Measurements from ENCODE around the gene AFF3. TPM values are rescaled to one million over a fixed set of nuclear protein-coding genes. Genes with fewer than 3 reads are reported as not detected.

AFF3 gene
- total and polyA plus RNA-seq, 8 donors, result 1.4 to 78.8 (median 14.7) TPM

DNA sequence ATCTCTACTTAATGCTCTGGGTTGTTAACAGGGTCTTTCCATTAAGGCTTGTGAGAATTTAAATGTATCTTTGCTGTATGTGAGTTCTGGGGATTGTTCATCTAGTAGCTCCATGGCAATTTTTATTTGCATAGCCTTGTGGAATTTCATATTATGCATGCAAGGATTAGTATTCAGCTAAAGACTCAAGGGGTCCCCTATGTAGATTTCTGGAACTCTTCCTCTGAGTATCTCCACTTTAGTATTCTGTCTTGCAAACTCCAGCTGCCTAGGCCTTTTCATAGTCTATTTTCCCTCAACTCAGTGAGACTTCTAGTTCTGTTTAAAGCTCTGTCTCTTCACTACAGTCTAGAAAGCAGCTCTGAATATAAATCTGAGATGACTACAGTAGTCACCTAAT is 348.0 kb downstream of the AFF3 start:
- Histone ChIP-seq H3K27me3 (no peaks in the 10 kb centered on the region), H3K27ac (no peak overlapping the region), H3K9me3 (no peaks in the 10 kb centered on the region), H3K4me3 (no peak overlapping the region), H3K4me1 (no peaks in the 10 kb centered on the region), H3K36me3 (no peaks in the 10 kb centered on the region)
- intact Hi-C loops (cut with DNase I; ENCODE audit: low total_unique reads), result no loop called here
- no peak for DNase-seq
- TF ChIP-seq CTCF (IDR thresholded peaks at IDR 0.05), result no peak
- TF ChIP-seq EP300 (IDR thresholded peaks at IDR 0.05), result no peak
- no peak for TF ChIP-seq POLR2A (IDR thresholded peaks at IDR 0.05)
- TF ChIP-seq POLR2AphosphoS5 (IDR thresholded peaks at IDR 0.05), result no peak

GRCh38 chr2:99793022-99793421 is 349.4 kb downstream of the AFF3 start:
- Histone ChIP-seq H3K4me3 (no peak overlapping the region), H3K4me1 (no peaks in the 10 kb centered on the region), H3K27ac (no peak overlapping the region), H3K36me3 (no peaks in the 10 kb centered on the region), H3K9me3 (no peaks in the 10 kb centered on the region), H3K27me3 (no peaks in the 10 kb centered on the region)
- intact Hi-C loops (cut with DNase I; ENCODE audit: low total_unique reads), result no loop called here
- TF ChIP-seq EP300 (IDR thresholded peaks at IDR 0.05) (no peak), POLR2AphosphoS5 (IDR thresholded peaks at IDR 0.05) (no peak), POLR2A (IDR thresholded peaks at IDR 0.05) (no peak), CTCF (IDR thresholded peaks at IDR 0.05) (no peak)
- no peak for DNase-seq
- WGBS, 5 donors, result 86 to 94% (median 92%) methylated on average over 8 of the region's 8 CpGs

- no peaks in the 10 kb centered on the region for H3K9me3 ChIP-seq
- intact Hi-C loops (cut with DNase I; ENCODE audit: low total_unique reads), result no loop called here
Measured at GRCh38 chr2:99789849-99790248, 352.5 kb downstream of the AFF3 start.

DNA sequence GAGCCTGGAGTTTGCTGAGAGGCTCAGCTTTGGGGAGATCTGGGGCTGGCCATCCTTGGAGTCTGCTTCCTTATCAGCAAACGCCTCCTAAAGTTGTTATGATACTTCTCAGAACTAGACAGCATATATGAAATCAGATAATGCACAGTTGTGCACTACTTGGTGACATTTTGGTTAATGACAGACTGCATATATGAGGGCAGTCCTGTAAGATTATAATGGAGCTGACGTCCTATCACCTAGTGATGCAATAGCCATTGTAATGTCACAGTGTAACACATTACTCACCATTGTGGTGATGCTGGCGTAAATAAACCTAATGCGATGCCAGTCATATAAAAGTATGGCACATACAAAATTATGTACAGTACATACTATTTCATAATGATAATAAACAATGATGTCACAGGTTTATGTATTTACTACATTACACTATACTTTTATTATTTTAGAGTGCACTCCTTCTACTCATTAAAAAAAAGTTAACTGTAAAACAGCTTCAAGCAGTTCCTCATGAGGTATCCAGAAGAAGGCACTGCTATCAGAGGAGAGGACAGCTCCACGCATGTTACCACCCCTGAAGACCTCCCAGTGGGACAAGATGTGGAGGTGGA is 354.5 kb downstream of the AFF3 start:
- no peaks in the 10 kb centered on the region for H3K9me3 ChIP-seq
- H3K36me3 ChIP-seq, result no peaks in the 10 kb centered on the region
- intact Hi-C loops (cut with DNase I; ENCODE audit: low total_unique reads), result no loop called here
- peaks cover 0 to 9% (median 0%) of the 10 kb centered on the region in 4 donors for H3K4me1 ChIP-seq
- no peak overlapping the region for H3K4me3 ChIP-seq
- H3K27me3 ChIP-seq, result no peaks in the 10 kb centered on the region
- H3K27ac ChIP-seq, result no peak overlapping the region
- DNase-seq, result no peak
- TF ChIP-seq CTCF (IDR thresholded peaks at IDR 0.05) (no peak), POLR2AphosphoS5 (IDR thresholded peaks at IDR 0.05) (no peak), EP300 (IDR thresholded peaks at IDR 0.05) (no peak), POLR2A (IDR thresholded peaks at IDR 0.05) (no peak)
- WGBS, 5 donors, result 81 to 90% (median 88%) methylated on average over 5 of the region's 5 CpGs

More at GRCh38 chr2:99789849-99790248, 352.5 kb downstream of the AFF3 start:
- Histone ChIP-seq H3K4me3 (no peak overlapping the region), H3K27me3 (no peaks in the 10 kb centered on the region), H3K27ac (no peak overlapping the region), H3K36me3 (no peaks in the 10 kb centered on the region), H3K4me1 (no peaks in the 10 kb centered on the region)
- no peak for DNase-seq
- no peak for TF ChIP-seq POLR2A (IDR thresholded peaks at IDR 0.05)
- no peak for TF ChIP-seq CTCF (IDR thresholded peaks at IDR 0.05)
- no peak for TF ChIP-seq EP300 (IDR thresholded peaks at IDR 0.05)
- TF ChIP-seq POLR2AphosphoS5 (IDR thresholded peaks at IDR 0.05), result no peak
- 59 to 75% (median 67%) methylated on average over 1 of the region's 1 CpG for WGBS, 5 donors

All from stomach (tissue), 9 donors.